Measurements from ENCODE around the gene MAFG.

MAFG gene

GRCh38 chr17:81935709-81936084, 8.2 kb upstream of the MAFG start:
- no peak for DNase-seq

GRCh38 chr17:81934850-81935708, 7.5 kb upstream of the MAFG start:
- DNase-seq: no peak

GRCh38 chr17:81934098-81934757, 6.7 kb upstream of the MAFG start:
- no peak for DNase-seq

- no peak for DNase-seq
Measured at GRCh38 chr17:81933178-81933699, 5.7 kb upstream of the MAFG start.

GRCh38 chr17:81932333-81932983, 4.9 kb upstream of the MAFG start:
- no peak for DNase-seq

GRCh38 chr17:81931557-81932332, 4.2 kb upstream of the MAFG start:
- no peak for DNase-seq

- no peak for DNase-seq
Measured at GRCh38 chr17:81931189-81931556, 3.6 kb upstream of the MAFG start.

- no peak for DNase-seq
Measured at GRCh38 chr17:81930142-81931125, 2.9 kb upstream of the MAFG start.

- DNase-seq: no peak
Measured at GRCh38 chr17:81929253-81930141, 2.0 kb upstream of the MAFG start.

- no peak for DNase-seq
Measured at GRCh38 chr17:81928544-81929252, 1.2 kb upstream of the MAFG start.

- no peak for DNase-seq
Measured at GRCh38 chr17:81927152-81927652, 333 bp downstream of the MAFG start.

- DNase-seq: peak in 1 of 4 experiments; percentile 42
Measured at GRCh38 chr17:81926451-81927151, 934 bp downstream of the MAFG start.

GRCh38 chr17:81925860-81926450, 1.6 kb downstream of the MAFG start:
- no peak for DNase-seq

- DNase-seq: peak in 1 of 4 experiments; percentile 27
Measured at GRCh38 chr17:81924557-81925532, 2.7 kb downstream of the MAFG start.

GRCh38 chr17:81923302-81924260, 4.0 kb downstream of the MAFG start:
- DNase-seq: no peak

Data from activated naive CD4-positive, alpha-beta T cell (primary cell).